Gastroesophageal sphincter (tissue), 4 donors: ENCODE measurements around the gene CGRRF1. TPM values are rescaled to one million over a fixed set of nuclear protein-coding genes. Genes with fewer than 3 reads are reported as not detected.
A peak's percentile ranks its signal among the peaks of the same experiment; 100 is the strongest.

ENCODE experiments used
- ATAC-seq: fragments of 150-250 bp; one replicate; pipeline ENCODE4 v1.9.1; 2016; ENCODE audit warnings: mild to moderate bottlenecking, moderate library complexity
- H3K27ac ChIP-seq, 4 donors: fragments of 200-600 bp; sonication (generic) in 3 of 4; 1 replicate in 3 of 4; 2 replicates in 1 of 4; pipeline ENCODE4 v1.5.1; 2016 to 2019
- H3K27me3 ChIP-seq: fragments of 200-600 bp; sonication (generic); one replicate; pipeline ENCODE4 v1.5.1; 2019
- H3K36me3 ChIP-seq, 2 donors: fragments of 200-600 bp; sonication (generic); one replicate each; pipeline ENCODE4 v1.5.1; 2019; ENCODE audit warnings: control low read depth in 1 of 2
- H3K4me1 ChIP-seq, 3 donors: fragments of 200-600 bp; sonication (generic); 1 replicate in 2 of 3; 2 replicates in 1 of 3; pipeline ENCODE4 v1.5.1; 2016 to 2019; ENCODE audit warnings: control low read depth in 2 of 3
- H3K4me3 ChIP-seq, 2 donors: fragments of 200-600 bp; sonication (generic); one replicate each; pipeline ENCODE4 v1.5.1; 2019; ENCODE audit warnings: mild to moderate bottlenecking in 1 of 2, moderate library complexity in 1 of 2
- H3K9me3 ChIP-seq, 3 donors: fragments of 200-600 bp; sonication (generic); one replicate each; pipeline ENCODE4 v1.5.1; 2017 to 2019; ENCODE audit warnings: control low read depth in 2 of 3
- EP300 ChIP-seq: sonication (generic); formaldehyde crosslinking; IDR thresholded peaks from one replicate; pipeline ENCODE4 v1.6.1; 2017; ENCODE audit warnings: antibody characterized with exemption, mild to moderate bottlenecking
- POLR2A ChIP-seq, 2 donors: fragments of 450-650 bp; IDR thresholded peaks; one replicate each; pipeline ENCODE4 v1.6.1; 2017; ENCODE audit warnings: antibody characterized with exemption in 2 of 2, mild to moderate bottlenecking in 2 of 2, moderate library complexity in 1 of 2
- POLR2AphosphoS5 ChIP-seq: sonication (generic); formaldehyde crosslinking; IDR thresholded peaks from one replicate; pipeline ENCODE4 v1.6.1; 2017; ENCODE audit warnings: antibody characterized with exemption
- WGBS, 2 donors: methylation state at CpG; one replicate each; pipeline ENCODE4 v1.1.5; 2018; ENCODE audit warnings: low coverage in 1 of 2; 5-methylcytosine and 5-hydroxymethylcytosine counted together
- total RNA-seq, 4 donors: library from RNA; depleted of rRNA; stranded (reverse); fragments of >200 nt; gene quantifications; one replicate each; pipeline ENCODE4 v1.1.0, GENCODE V29; 2016
- TF ChIP-seq, protein P1 (sequence below), 4 experiments: fragments of 200-600 bp in 2 of 4; fragments of 450-650 bp in 2 of 4; sonication (generic) in 1 of 4; IDR thresholded peaks; one replicate each; pipeline ENCODE4 v1.5.1; 2017 to 2019; ENCODE audit warnings: antibody characterized with exemption in 4 of 4, mild to moderate bottlenecking in 2 of 4, moderate library complexity in 2 of 4

CGRRF1 gene, protein sequence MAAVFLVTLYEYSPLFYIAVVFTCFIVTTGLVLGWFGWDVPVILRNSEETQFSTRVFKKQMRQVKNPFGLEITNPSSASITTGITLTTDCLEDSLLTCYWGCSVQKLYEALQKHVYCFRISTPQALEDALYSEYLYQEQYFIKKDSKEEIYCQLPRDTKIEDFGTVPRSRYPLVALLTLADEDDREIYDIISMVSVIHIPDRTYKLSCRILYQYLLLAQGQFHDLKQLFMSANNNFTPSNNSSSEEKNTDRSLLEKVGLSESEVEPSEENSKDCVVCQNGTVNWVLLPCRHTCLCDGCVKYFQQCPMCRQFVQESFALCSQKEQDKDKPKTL
- total RNA-seq = 10 to 100 TPM; 12.3 to 32.8 (median 22.2) TPM

DNA sequence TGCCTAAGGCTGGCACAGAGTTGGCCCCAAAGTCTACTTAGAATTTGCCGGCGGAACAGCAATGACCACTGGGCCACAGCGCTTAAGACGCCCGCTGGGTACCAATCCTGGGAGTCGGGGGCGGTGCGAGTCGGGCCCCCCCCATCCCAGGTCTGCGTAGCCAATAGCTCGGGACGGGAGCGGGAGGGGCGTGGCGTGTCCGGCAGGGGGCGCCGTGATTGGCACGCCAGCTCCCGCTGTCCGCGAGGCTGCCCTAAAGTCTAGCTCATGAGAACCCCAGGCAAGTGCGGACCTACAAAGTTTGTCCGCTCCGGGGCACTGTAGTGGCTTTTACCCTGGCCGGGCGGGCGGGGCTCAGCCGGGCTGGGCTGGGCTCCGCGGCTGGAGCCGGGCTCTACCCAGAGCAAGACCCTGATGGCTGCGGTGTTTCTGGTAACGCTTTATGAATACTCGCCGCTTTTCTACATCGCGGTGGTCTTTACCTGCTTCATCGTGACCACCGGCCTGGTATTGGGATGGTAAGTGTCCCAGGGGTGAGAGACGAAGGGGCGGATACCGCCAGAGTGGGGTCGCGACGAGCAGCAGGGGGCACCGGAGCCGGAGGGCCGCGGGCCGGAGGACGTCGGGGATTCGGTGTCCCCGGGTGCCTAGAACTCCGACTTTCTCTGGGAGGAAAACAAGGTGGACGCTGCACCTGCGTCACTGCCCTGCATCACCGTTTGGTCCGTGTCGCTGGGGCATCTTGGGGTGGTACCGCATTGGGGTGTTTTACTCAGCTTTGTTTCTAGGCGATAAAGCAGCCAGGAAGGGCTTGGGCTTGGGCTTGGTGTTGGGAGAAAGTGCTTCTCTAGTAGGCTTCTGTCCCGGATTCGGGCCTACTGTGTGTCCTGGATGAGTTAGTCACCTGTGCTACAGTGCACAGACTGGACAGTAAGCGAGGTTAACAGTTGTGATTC, at the start of gene CGRRF1:
CGRRF1 (plus strand) TSS at position 361 of the 956 bp plus-strand sequence; CDS start at position 415, 54 bp downstream.
- H3K27me3 ChIP-seq = no peaks in the 10 kb centered on the region
- peak within 1 kb of the TSS; percentile 72 to 88 (median 86) for H3K27ac ChIP-seq
- no peaks in the 10 kb centered on the region for H3K9me3 ChIP-seq
- H3K4me1 ChIP-seq = peaks cover 11 to 44% (median 21%) of the 10 kb centered on the region in 3 donors
- TF ChIP-seq POLR2AphosphoS5 (peak; percentile 93), EP300 (no peak), POLR2A (IDR thresholded peaks at IDR 0.05) (peak; percentile 68 to 75)
- TF ChIP-seq, protein P1, sequence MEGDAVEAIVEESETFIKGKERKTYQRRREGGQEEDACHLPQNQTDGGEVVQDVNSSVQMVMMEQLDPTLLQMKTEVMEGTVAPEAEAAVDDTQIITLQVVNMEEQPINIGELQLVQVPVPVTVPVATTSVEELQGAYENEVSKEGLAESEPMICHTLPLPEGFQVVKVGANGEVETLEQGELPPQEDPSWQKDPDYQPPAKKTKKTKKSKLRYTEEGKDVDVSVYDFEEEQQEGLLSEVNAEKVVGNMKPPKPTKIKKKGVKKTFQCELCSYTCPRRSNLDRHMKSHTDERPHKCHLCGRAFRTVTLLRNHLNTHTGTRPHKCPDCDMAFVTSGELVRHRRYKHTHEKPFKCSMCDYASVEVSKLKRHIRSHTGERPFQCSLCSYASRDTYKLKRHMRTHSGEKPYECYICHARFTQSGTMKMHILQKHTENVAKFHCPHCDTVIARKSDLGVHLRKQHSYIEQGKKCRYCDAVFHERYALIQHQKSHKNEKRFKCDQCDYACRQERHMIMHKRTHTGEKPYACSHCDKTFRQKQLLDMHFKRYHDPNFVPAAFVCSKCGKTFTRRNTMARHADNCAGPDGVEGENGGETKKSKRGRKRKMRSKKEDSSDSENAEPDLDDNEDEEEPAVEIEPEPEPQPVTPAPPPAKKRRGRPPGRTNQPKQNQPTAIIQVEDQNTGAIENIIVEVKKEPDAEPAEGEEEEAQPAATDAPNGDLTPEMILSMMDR (IDR thresholded peaks at IDR 0.05) = peak; percentile 29 to 95 (median 80)
- H3K4me3 ChIP-seq = peak within 1 kb of the TSS; percentile 95 to 96
- peak; percentile 100 for ATAC-seq
- peaks cover 0 to 3% of the 10 kb centered on the region in 2 donors for H3K36me3 ChIP-seq
- 0% methylated on average over 1 to 2 of the region's 66 CpGs for WGBS, 2 donors

DNA sequence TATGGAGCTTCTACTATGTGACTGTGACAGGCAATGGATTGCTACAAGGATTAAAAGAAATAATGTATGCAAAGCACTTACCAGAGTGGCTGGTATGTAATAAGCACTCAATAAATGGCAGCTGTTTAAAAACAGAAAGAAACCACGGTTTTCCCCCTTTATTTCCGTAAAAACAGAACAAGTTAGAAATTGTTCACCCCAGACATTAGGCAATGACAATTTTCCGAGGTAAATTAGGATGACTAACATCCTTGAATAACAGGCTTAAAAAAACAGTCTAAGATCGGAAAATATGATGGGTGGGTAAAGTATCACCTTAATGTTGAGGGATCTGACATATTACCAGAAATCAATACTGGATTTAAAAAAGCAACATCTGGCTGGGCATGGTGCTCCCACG, 47.7 kb upstream of the CGRRF1 start:
- TF ChIP-seq POLR2AphosphoS5 (no peak), POLR2A (IDR thresholded peaks at IDR 0.05) (no peak), EP300 (no peak)
- TF ChIP-seq, protein P1 (IDR thresholded peaks at IDR 0.05) = no peak
- 80 to 88% methylated on average over 4 to 5 of the region's 5 CpGs for WGBS, 2 donors
- H3K36me3 ChIP-seq = no peaks in the 10 kb centered on the region
- no peak overlapping the region for H3K4me3 ChIP-seq
- H3K4me1 ChIP-seq = no peaks in the 10 kb centered on the region
- no peak for ATAC-seq
- H3K27ac ChIP-seq = no peak overlapping the region
- no peaks in the 10 kb centered on the region for H3K27me3 ChIP-seq
- H3K9me3 ChIP-seq = peaks cover 0 to 1% (median 0%) of the 10 kb centered on the region in 3 donors

DNA sequence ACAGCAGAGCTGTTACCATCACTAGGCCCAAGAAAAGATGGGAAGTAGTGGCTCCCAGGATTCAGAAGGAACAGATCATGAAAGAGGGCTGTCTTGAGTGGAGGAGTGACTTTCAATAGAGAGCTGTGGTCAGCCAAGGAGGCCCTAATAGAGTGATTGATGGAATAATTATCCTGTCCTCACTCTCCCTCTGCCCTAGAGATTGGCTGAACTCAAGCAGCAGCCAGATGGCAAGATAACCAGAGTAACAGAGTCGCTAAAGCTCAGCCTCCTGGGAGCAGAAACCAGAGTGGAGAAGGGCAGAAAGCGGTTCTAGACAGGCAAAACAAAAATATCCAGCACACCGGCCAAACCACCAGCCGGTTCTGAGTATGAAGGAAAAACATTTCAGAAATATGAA, 44.1 kb upstream of the CGRRF1 start:
- H3K4me1 ChIP-seq = no peaks in the 10 kb centered on the region
- H3K36me3 ChIP-seq = peaks cover 0 to 9% of the 10 kb centered on the region in 2 donors
- H3K9me3 ChIP-seq = peaks cover 0 to 10% (median 0%) of the 10 kb centered on the region in 3 donors
- H3K27me3 ChIP-seq = no peaks in the 10 kb centered on the region
- WGBS, 2 donors = 71 to 78% methylated on average over 4 of the region's 4 CpGs
- H3K4me3 ChIP-seq = no peak overlapping the region
- no peak for ATAC-seq
- TF ChIP-seq EP300 (no peak), POLR2A (IDR thresholded peaks at IDR 0.05) (no peak), POLR2AphosphoS5 (no peak)
- TF ChIP-seq, protein P1 (IDR thresholded peaks at IDR 0.05) = no peak
- H3K27ac ChIP-seq = no peak overlapping the region

DNA sequence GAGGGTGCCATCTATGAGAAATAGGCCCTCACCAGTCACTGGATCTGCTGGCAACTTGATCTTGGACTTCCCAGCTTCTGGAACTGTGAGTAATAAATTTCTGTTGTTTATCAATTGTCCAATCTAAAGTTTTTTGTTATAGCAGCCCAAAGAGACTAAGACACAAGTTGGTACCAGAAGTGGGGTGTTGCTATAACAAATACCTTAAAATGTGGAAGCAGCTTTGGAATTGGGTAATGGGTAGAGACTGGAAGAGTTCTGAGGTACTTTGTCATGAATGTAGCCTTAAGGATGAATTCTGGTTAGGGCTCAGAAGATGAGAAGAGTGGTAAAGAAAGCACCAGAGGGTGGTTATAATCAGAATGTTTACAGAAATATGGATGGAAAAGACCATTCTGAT, 42.4 kb upstream of the CGRRF1 start:
- ATAC-seq = no peak
- no peaks in the 10 kb centered on the region for H3K4me1 ChIP-seq
- no peak for TF ChIP-seq POLR2A (IDR thresholded peaks at IDR 0.05)
- TF ChIP-seq, protein P1 (IDR thresholded peaks at IDR 0.05) = no peak
- no peak for TF ChIP-seq POLR2AphosphoS5
- no peak for TF ChIP-seq EP300
- no peaks in the 10 kb centered on the region for H3K27me3 ChIP-seq
- peaks cover 0 to 10% (median 0%) of the 10 kb centered on the region in 3 donors for H3K9me3 ChIP-seq
- no peak overlapping the region for H3K4me3 ChIP-seq
- H3K27ac ChIP-seq = no peak overlapping the region
- peaks cover 0 to 24% of the 10 kb centered on the region in 2 donors for H3K36me3 ChIP-seq
